Thyroid gland (tissue), 4 donors: ENCODE measurements around the gene JPT2.

ENCODE experiments used
- POLR2A ChIP-seq, 2 donors: fragments of 450-650 bp; IDR thresholded peaks; one replicate each; pipeline ENCODE4 v1.6.1; 2017; ENCODE audit warnings: antibody characterized with exemption in 2 of 2, mild to moderate bottlenecking in 2 of 2, moderate library complexity in 1 of 2
- TF ChIP-seq, protein P1 (sequence below), 6 experiments: fragments of 200-600 bp in 3 of 6; fragments of 450-650 bp in 3 of 6; sonication (generic) in 3 of 6; IDR thresholded peaks; one replicate each; pipeline ENCODE4 v1.5.1; 2016 to 2019; ENCODE audit warnings: antibody characterized with exemption in 6 of 6, mild to moderate bottlenecking in 2 of 6, inconsistent platforms in 1 of 6, moderate library complexity in 1 of 6

- TF ChIP-seq, protein P1, sequence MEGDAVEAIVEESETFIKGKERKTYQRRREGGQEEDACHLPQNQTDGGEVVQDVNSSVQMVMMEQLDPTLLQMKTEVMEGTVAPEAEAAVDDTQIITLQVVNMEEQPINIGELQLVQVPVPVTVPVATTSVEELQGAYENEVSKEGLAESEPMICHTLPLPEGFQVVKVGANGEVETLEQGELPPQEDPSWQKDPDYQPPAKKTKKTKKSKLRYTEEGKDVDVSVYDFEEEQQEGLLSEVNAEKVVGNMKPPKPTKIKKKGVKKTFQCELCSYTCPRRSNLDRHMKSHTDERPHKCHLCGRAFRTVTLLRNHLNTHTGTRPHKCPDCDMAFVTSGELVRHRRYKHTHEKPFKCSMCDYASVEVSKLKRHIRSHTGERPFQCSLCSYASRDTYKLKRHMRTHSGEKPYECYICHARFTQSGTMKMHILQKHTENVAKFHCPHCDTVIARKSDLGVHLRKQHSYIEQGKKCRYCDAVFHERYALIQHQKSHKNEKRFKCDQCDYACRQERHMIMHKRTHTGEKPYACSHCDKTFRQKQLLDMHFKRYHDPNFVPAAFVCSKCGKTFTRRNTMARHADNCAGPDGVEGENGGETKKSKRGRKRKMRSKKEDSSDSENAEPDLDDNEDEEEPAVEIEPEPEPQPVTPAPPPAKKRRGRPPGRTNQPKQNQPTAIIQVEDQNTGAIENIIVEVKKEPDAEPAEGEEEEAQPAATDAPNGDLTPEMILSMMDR (IDR thresholded peaks at IDR 0.05) = no peak
- TF ChIP-seq POLR2A (IDR thresholded peaks at IDR 0.05) = no peak
These were observed 12.7 kb downstream of the JPT2 start for GRCh38 chr16:1690810-1691209.
